ENCODE results near the gene LDB2. TPM values are rescaled to one million over a fixed set of nuclear protein-coding genes. Genes with fewer than 3 reads are reported as not detected.

The LDB2 gene
- total RNA-seq, 1 donor from 2014 or later: not detected

DNA sequence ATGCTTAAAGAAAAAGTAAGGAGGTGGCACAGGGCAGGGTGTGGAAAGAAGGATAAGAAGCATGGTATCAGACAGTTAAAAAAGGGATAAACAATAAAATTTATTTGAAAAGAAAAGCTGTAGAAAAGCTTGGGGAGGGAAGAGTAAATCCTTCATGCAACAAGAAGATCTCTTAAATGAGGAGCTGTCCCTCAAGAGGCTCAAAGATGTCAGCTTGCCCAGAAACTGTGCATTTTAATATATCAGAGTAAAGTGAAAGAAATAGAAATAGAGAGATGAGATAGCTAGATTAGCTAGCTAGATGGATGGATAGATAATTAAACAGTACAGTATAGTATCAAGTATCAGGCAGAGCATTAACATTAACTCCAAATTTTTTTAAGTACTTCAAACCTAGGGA lies 170.3 kb downstream of the LDB2 start:
- intact Hi-C loops (cut with micrococcal nuclease): no loop called here

GRCh38 chr4:16727218-16727617 lies 171.2 kb downstream of the LDB2 start:
- intact Hi-C loops (cut with micrococcal nuclease): no loop called here

GRCh38 chr4:16726368-16727050 lies 171.9 kb downstream of the LDB2 start:
- intact Hi-C loops (cut with micrococcal nuclease): no loop called here

DNA sequence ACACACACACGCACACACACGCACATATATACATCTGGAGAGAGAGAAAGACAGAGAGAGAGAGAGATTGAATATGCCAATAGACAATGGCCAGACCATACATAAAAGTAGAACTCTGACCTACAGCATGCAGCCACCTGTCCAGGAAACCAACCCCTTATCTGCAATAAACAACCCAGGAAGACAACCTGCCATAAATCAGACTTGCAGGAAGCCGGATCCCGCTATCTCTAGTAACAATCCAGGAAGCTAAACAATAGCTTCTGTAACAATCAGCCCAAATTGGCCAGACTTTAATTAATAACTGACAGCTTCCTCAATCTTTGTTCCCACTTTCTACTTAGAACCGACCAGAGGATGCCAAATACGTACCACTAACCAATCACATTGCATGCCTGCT lies 173.2 kb downstream of the LDB2 start:
- intact Hi-C loops (cut with micrococcal nuclease): no loop called here

DNA sequence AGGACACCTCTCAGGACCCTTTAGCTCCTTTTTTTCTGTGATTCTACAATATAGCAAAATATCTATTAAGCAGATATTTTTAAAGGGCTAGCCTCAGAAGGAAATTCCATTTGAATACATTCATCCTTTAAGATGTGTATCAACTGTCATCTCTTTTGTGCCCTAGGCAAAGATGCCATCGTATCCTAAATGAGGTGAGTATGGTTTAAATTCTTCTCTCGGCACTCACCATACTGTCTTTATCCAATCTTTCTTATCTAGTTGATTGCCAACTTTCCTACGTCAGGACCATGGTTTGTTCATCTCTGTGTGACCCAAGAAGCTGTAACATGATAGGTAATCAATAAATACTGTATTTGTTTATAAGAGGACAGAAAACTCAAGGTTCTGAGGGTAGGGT lies 176.0 kb downstream of the LDB2 start:
- intact Hi-C loops (cut with micrococcal nuclease): no loop called here

GRCh38 chr4:16721613-16722291 lies 176.7 kb downstream of the LDB2 start:
- intact Hi-C loops (cut with micrococcal nuclease): no loop called here

DNA sequence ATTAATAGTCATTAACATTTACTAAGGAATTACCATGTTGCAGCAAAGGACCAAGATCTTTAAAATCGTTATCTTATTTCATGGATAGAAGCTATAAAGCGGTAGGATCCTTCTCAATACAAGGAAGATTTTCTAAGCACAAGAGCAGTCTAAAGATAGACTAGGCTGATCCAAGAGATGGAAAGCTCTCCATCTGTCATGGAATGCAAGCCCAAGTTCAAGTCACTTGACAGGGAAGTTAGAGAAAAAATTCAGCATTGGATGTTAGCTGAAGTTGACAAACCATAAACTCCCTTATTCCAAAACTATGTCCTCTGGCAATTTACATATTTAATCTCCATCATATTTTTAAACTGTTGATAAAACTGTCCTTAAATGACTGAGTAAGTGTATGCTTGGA lies 177.7 kb downstream of the LDB2 start:
- intact Hi-C loops (cut with micrococcal nuclease): no loop called here

DNA sequence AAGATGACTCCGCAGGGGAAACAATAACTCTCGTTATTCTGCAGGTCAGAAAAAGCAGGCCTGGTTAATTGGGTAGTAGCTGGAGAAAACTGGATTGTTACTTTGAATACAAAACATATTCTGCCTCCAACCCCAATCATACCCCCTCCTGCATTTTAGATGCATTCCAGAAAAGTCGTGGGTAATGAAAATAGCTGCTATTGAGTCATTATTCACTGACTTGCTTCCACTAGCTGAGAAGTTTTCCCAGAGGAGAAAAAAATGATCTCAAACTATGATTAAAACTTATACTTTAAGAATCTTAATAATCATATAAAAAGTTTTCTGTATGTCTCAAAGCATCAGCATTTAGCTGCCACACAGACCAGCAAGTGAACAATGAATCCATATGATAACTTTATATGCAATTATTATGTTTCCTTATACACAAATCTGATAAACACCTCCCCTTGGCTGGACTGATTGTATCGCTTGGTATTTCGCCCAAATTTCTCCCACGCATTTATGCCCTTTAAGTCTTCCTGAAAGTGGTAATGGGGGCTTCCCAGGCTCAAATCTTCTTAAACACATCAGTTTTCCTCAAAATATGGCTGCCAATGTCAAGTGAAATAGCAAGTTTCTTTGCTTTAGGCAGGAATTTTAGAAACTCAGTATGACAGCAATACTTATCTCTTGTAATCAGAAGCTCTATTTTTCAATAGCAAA lies 181.0 kb downstream of the LDB2 start:
- intact Hi-C loops (cut with micrococcal nuclease): no loop called here

GRCh38 chr4:16715482-16715881 lies 183.0 kb downstream of the LDB2 start:
- intact Hi-C loops (cut with micrococcal nuclease): no loop called here

DNA sequence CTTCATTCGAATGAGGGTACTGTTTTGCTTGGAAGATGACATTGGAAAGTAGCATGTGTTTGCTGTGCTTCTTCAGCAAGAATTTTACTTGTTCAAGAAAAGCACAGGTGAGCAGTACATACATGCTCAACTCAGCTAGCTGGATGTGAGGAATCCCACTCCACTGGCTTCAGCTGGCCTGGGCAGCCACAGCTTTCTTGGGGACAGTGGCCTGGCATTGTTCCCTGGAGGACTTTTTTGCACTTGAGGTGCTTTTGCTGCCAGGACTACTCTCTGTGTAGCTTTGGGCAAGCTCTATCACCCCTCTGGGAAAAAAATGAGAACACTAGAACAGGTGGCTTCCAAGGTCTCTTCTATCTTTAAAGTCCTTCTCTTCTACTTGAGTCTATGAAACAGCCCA lies 184.3 kb downstream of the LDB2 start:
- intact Hi-C loops (cut with micrococcal nuclease): no loop called here

- intact Hi-C loops (cut with micrococcal nuclease): no loop called here
Observed at GRCh38 chr4:16713696-16714095, 184.7 kb downstream of the LDB2 start.

DNA sequence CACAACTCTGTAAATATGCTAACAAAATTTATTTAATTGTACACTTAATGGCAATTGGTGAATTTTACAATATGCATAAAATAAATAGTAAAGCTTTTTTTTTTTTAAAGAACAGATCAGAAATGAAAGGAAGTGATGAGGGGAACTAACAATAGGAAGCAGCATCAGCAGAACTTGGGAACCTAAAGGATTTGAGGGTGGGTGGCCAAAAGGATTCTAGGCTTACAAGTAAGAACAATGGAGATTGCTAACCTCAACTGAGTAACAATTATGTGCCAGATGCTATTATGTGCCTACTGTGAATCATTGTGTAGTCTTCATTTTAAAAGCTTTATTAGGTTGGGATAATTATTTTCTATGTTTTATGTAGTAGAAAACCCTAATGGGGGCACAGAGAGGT lies 185.2 kb downstream of the LDB2 start:
- intact Hi-C loops (cut with micrococcal nuclease): no loop called here

GRCh38 chr4:16710198-16710597 lies 188.2 kb downstream of the LDB2 start:
- intact Hi-C loops (cut with micrococcal nuclease): no loop called here

DNA sequence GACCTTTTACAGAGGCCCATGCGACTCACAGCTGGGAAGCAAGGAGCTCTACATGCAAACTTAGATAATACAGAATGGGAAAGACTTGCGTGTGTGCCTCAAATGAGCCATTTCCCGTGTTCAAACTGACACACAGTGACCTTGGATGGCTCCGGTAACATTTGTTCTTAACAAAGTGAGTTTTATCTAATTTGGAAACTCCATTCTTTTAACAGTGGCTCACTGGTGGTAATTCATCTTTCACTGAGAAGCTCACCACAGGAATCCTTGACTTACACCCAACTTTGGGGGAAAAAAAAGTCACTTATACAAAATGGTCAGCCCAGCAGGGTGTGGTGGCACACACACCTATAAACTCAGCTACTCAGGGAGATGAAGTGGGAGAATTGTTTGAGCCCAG lies 190.6 kb downstream of the LDB2 start:
- intact Hi-C loops (cut with micrococcal nuclease): no loop called here

GRCh38 chr4:16706251-16706650 lies 192.2 kb downstream of the LDB2 start:
- intact Hi-C loops (cut with micrococcal nuclease): no loop called here

GRCh38 chr4:16705341-16705740 lies 193.1 kb downstream of the LDB2 start:
- intact Hi-C loops (cut with micrococcal nuclease): no loop called here

GRCh38 chr4:16704489-16704888 lies 194.0 kb downstream of the LDB2 start:
- intact Hi-C loops (cut with micrococcal nuclease): no loop called here

DNA sequence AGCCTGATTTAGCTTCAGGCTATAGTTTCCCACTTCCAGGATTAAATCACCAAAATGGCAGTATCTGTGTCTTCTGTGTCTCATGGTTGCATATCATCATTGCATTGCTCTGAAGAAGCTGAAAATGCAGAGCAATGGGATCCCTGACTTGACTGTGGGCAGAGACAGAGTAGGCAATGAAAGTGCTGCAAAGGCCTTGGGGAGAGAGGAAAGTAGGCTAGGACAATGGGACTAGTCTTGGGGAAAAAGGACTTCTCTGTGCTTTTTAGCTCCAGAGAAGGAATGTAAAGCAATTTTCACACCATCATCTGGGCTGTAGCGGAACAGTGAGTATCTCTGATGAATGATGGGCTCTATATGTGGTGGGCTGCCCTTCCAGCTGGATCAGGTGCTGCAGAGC lies 202.5 kb downstream of the LDB2 start:
- intact Hi-C loops (cut with micrococcal nuclease): no loop called here

DNA sequence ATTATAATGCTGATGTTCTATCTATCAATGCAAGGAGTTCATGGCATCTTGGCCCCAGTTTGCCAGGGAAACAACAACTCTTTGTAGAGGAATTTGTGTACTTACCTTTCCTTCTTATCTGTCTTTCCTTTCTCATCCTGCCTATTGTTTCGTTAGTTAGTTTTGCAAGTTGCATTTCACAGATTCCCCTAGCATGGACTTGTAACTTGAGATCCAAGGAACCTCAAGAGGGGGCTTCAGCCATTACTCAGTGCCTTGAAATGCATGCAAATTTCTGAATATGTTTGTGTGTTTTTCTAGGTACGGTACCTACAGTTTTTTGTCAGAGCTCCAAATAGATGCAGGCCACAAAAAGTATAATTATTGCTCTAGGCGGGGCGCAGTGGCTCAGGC lies 203.6 kb downstream of the LDB2 start:
- intact Hi-C loops (cut with micrococcal nuclease): no loop called here

DNA sequence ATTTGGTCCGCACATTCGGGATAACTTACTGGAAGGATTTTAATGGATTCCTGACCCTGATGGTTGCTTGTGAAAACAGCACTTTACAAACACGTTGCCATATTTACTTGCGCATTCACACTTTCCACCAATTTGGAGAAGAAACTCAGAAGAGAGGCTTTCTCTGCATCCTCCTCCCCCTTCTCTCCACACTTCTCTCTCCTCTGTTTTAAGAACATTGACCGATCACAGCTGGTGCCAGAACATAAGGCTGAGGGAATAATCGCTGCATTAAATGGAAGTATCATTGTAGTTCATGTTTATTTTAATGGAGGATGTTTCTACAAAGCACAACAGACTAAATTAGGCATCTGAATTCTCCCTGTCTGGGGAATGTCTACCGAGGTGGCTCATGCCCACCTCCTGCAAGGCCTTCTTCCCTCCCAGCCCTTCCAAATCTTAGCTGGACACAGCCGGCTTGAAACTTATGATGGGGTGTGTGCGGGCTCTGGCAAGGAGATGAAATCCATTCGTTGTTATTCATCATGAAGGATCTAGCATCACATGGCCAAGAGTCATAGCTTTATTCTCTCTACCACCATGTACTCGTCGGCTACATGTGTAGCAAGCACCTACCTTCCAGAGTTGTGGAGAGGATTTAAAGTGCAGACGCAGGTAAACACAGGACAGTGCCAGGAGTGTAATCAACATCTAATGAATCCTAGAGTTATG lies 204.1 kb downstream of the LDB2 start:
- intact Hi-C loops (cut with micrococcal nuclease): no loop called here

GRCh38 chr4:16693641-16694040 lies 204.8 kb downstream of the LDB2 start:
- intact Hi-C loops (cut with micrococcal nuclease): no loop called here

GRCh38 chr4:16692961-16693506 lies 205.4 kb downstream of the LDB2 start:
- intact Hi-C loops (cut with micrococcal nuclease): no loop called here

Data from T-helper 1 cell treated with Interleukin-12 subunit alpha and Interleukin-12 subunit beta and Interleukin-4 antibody, amounts not matched to agents 30 ng/mL and 1 ng/mL, for 36 hours (primary cell).